Neural cell (in vitro differentiated cells): Measurements from ENCODE around the gene CAMK2D. TPM values are rescaled to one million over a fixed set of nuclear protein-coding genes. Genes with fewer than 3 reads are reported as not detected.

ENCODE experiments used
- H2AFZ ChIP-seq: fragments of 200-600, 300-800 bp; sonication (generic), shearing (Covaris generic); 2 replicates; pipeline ENCODE4 v1.6.0; 2014; ENCODE audit warnings: low read depth, mild to moderate bottlenecking, antibody characterized with exemption, low read length, moderate library complexity
- H3F3A ChIP-seq: fragments of 200-600 bp; shearing (Covaris generic); 2 replicates; pipeline ENCODE4 v1.6.1; 2016; ENCODE audit warnings: mild to moderate bottlenecking, moderate library complexity, mixed read lengths, antibody characterized with exemption, low read length; ENCODE audit not compliant: insufficient read depth, poor library complexity, severe bottlenecking
- H3K27ac ChIP-seq: fragments of 200-600, 300-800 bp; sonication (generic), shearing (Covaris generic); 2 replicates; pipeline ENCODE4 v1.5.1; 2014; ENCODE audit warnings: mild to moderate bottlenecking, low read length, moderate library complexity
- H3K27me3 ChIP-seq: fragments of 300-800, 200-600 bp; sonication (generic), shearing (Covaris generic); 2 replicates; pipeline ENCODE4 v1.6.0; 2014; ENCODE audit warnings: mild to moderate bottlenecking, low read depth, low read length, moderate library complexity; ENCODE audit not compliant: insufficient read depth
- H3K36me3 ChIP-seq: fragments of 300-800, 200-600 bp; sonication (generic), shearing (Covaris generic); 2 replicates; pipeline ENCODE4 v1.5.1; 2014; ENCODE audit warnings: mild to moderate bottlenecking, antibody characterized with exemption, low read length, moderate library complexity; ENCODE audit not compliant: insufficient read depth
- H3K4me2 ChIP-seq: fragments of 300-800, 200-600 bp; sonication (generic), shearing (Covaris generic); 2 replicates; pipeline ENCODE4 v1.6.0; 2014; ENCODE audit warnings: mild to moderate bottlenecking, low read length
- H3K4me3 ChIP-seq: fragments of 300-800, 200-600 bp; sonication (generic), shearing (Covaris generic); 2 replicates; pipeline ENCODE4 v1.5.1; 2014; ENCODE audit warnings: mild to moderate bottlenecking, low read length, moderate library complexity
- H3K79me2 ChIP-seq: fragments of 200-600 bp; shearing (Covaris generic); replicated peaks from 2 replicates; pipeline ENCODE4 v1.6.0; 2014; ENCODE audit warnings: mild to moderate bottlenecking, low read length, moderate library complexity; ENCODE audit not compliant: insufficient read depth
- H3K9ac ChIP-seq: fragments of 300-800, 200-600 bp; sonication (generic), shearing (Covaris generic); 2 replicates; pipeline ENCODE4 v1.6.1; 2016; ENCODE audit warnings: mild to moderate bottlenecking, low read length, mixed read lengths
- H3K9me2 ChIP-seq: fragments of 200-600 bp; shearing (Covaris generic); 2 replicates; pipeline ENCODE4 v1.6.1; 2016; ENCODE audit warnings: mild to moderate bottlenecking, low read length, mixed read lengths; ENCODE audit not compliant: insufficient read depth
- H3K9me3 ChIP-seq: fragments of 200-600, 300-800 bp; sonication (generic), shearing (Covaris generic); 2 replicates; pipeline ENCODE4 v1.6.1; 2016; ENCODE audit warnings: mild to moderate bottlenecking, mixed run types, low read length, moderate library complexity, mixed read lengths
- H4K20me1 ChIP-seq: fragments of 200-600 bp; shearing (Covaris generic); 2 replicates; pipeline ENCODE4 v1.6.1; 2016; ENCODE audit warnings: mild to moderate bottlenecking, mixed run types; ENCODE audit not compliant: insufficient read depth
- CTCF ChIP-seq: fragments of 450-650 bp; IDR thresholded peaks from 2 replicates; pipeline ENCODE4 v1.5.1; 2014; ENCODE audit warnings: antibody characterized with exemption, mild to moderate bottlenecking, moderate library complexity; ENCODE audit not compliant: poor library complexity, severe bottlenecking
- EP300 ChIP-seq: fragments of 450-650 bp; conservative IDR thresholded peaks from 2 replicates; pipeline ENCODE4 v1.6.1; 2014; ENCODE audit warnings: antibody characterized with exemption, mild to moderate bottlenecking, moderate library complexity; ENCODE audit not compliant: poor library complexity, severe bottlenecking
- EZH2 ChIP-seq: fragments of 200-600, 300-800 bp; shearing (Covaris generic), sonication (generic); IDR thresholded peaks from 2 replicates; pipeline ENCODE4 v1.6.1; 2014; ENCODE audit warnings: antibody characterized with exemption, low read length, borderline replicate concordance, mild to moderate bottlenecking; ENCODE audit not compliant: insufficient read depth, poor library complexity, severe bottlenecking
- MXI1 ChIP-seq: fragments of 450-650 bp; conservative IDR thresholded peaks from 2 replicates; pipeline ENCODE4 v1.6.1; 2014; ENCODE audit warnings: antibody characterized with exemption, mild to moderate bottlenecking; ENCODE audit not compliant: poor library complexity, severe bottlenecking
- POLR2AphosphoS5 ChIP-seq: IDR thresholded peaks from 2 replicates; pipeline ENCODE4 v1.6.1; 2012
- RAD21 ChIP-seq: fragments of 450-650 bp; conservative IDR thresholded peaks from 2 replicates; pipeline ENCODE4 v1.6.1; 2014; ENCODE audit warnings: antibody characterized with exemption, mild to moderate bottlenecking, moderate library complexity
- REST ChIP-seq: IDR thresholded peaks from 2 replicates; pipeline ENCODE4 v1.6.1; 2012; ENCODE audit warnings: borderline replicate concordance
- SMC3 ChIP-seq: fragments of 450-650 bp; conservative IDR thresholded peaks from 2 replicates; pipeline ENCODE4 v1.6.1; 2014; ENCODE audit warnings: antibody characterized with exemption, mild to moderate bottlenecking, moderate library complexity; ENCODE audit not compliant: poor library complexity
- TAF1 ChIP-seq: IDR thresholded peaks from 2 replicates; pipeline ENCODE4 v1.6.1; 2012; ENCODE audit warnings: low read depth
- polyA plus RNA-seq: library from polyadenylated mRNA; depleted of rRNA; stranded (reverse); fragments of >200 nt; gene quantifications from 2 replicates; pipeline ENCODE4 v1.2.3, GENCODE V29; 2014

The CAMK2D gene
- polyA plus RNA-seq, 1 donor from 2014 or later, result 27.1 TPM

GRCh38 chr4:113433116-113433515 lies 328.4 kb downstream of the CAMK2D start:
- Histone ChIP-seq H3K27ac (no peak overlapping the region), H3K4me3 (no peak overlapping the region), H3K9me3 (no peaks in the 10 kb centered on the region), H3K4me2 (no peak overlapping the region), H3F3A (no peaks in the 10 kb centered on the region), H3K79me2 (no peaks in the 10 kb centered on the region), H3K36me3 (no peaks in the 10 kb centered on the region), H4K20me1 (no peaks in the 10 kb centered on the region), H3K27me3 (no peaks in the 10 kb centered on the region), H3K9me2 (no peaks in the 10 kb centered on the region), H2AFZ (no peak overlapping the region), H3K9ac (no peak overlapping the region)
- TF ChIP-seq REST (no peak), POLR2AphosphoS5 (no peak), CTCF (no peak), TAF1 (no peak), EP300 (no peak), RAD21 (no peak), EZH2 (no peak)

GRCh38 chr4:113423631-113424030 lies 337.9 kb downstream of the CAMK2D start:
- H3K9me3 ChIP-seq, result no peaks in the 10 kb centered on the region
- H3K4me2 ChIP-seq, result no peak overlapping the region
- TF ChIP-seq POLR2AphosphoS5, result no peak
- TF ChIP-seq REST, result no peak
- no peak for TF ChIP-seq SMC3
- no peak for TF ChIP-seq EZH2
- no peak for TF ChIP-seq EP300
- no peak for TF ChIP-seq CTCF
- no peak for TF ChIP-seq MXI1
- no peak for TF ChIP-seq TAF1
- no peak for TF ChIP-seq RAD21
- H3K9me2 ChIP-seq, result no peaks in the 10 kb centered on the region
- H3K27me3 ChIP-seq, result no peaks in the 10 kb centered on the region
- H4K20me1 ChIP-seq, result no peaks in the 10 kb centered on the region
- H2AFZ ChIP-seq, result no peak overlapping the region
- no peak overlapping the region for H3K9ac ChIP-seq
- no peak overlapping the region for H3K27ac ChIP-seq
- no peaks in the 10 kb centered on the region for H3F3A ChIP-seq
- H3K4me3 ChIP-seq, result no peak overlapping the region
- no peaks in the 10 kb centered on the region for H3K79me2 ChIP-seq
- no peaks in the 10 kb centered on the region for H3K36me3 ChIP-seq
